SK-N-SH (cell line): Measurements from ENCODE around the gene HOXB6. TPM values are rescaled to one million over a fixed set of nuclear protein-coding genes. Genes with fewer than 3 reads are reported as not detected.

Experiments used
- CTCF ChIA-PET: fragments of 300-600, 350-600 bp; formaldehyde crosslinking; extraction: SDS; loops from one replicate; lab custom pipeline; 2021; lab: Yijun Ruan, JAX
- POLR2A ChIA-PET: fragments of 350-600 bp; sonication (Branson Sonifier 250); formaldehyde crosslinking; extraction: SDS; loops from one replicate; lab custom pipeline; 2020; ENCODE audit warnings: antibody characterized with exemption, inconsistent platforms; lab: Yijun Ruan, JAX
- DNase-seq: peaks from one replicate; pipeline ENCODE4 v3.0.0; 2012
- H2AFZ ChIP-seq: fragments of 200-600 bp; sonication (generic); 2 replicates; pipeline ENCODE4 v1.8.1; 2016; ENCODE audit warnings: antibody characterized with exemption, mild to moderate bottlenecking, low read depth
- H3F3A ChIP-seq: fragments of 200-600 bp; sonication (generic); replicated peaks from 2 replicates; pipeline ENCODE3; 2016; ENCODE audit warnings: antibody characterized with exemption, mild to moderate bottlenecking; ENCODE audit not compliant: insufficient read depth
- H3K27ac ChIP-seq, 2 experiments: fragments of 200-500 bp in 1 of 2; fragments of 200-600 bp in 1 of 2; sonication (Bioruptor generic) in 1 of 2; sonication (generic), shearing (Covaris generic) in 1 of 2; 2 replicates each; pipeline versions ENCODE4 v1.5.1 to v1.6.1; 2014 to 2016; ENCODE audit warnings: low read depth in 2 of 2, inconsistent platforms in 1 of 2, low read length in 1 of 2, mild to moderate bottlenecking in 1 of 2, mixed read lengths in 1 of 2
- H3K27me3 ChIP-seq: fragments of 200-600 bp; sonication (generic), shearing (Covaris generic); 2 replicates; pipeline ENCODE4 v1.6.1; 2016; ENCODE audit warnings: mixed run types; ENCODE audit not compliant: insufficient read depth
- H3K36me3 ChIP-seq, 2 experiments: fragments of 200-500 bp in 1 of 2; fragments of 200-600 bp in 1 of 2; sonication (Bioruptor generic) in 1 of 2; sonication (generic) in 1 of 2; replicated peaks in 1 of 2; 2 replicates each; pipeline versions ENCODE3 to v1.5.1; 2014 to 2016; ENCODE audit warnings: low read length in 1 of 2, mild to moderate bottlenecking in 1 of 2; ENCODE audit not compliant: insufficient read depth in 2 of 2, control insufficient read depth in 1 of 2
- H3K4me1 ChIP-seq, 2 experiments: fragments of 200-500 bp in 1 of 2; fragments of 200-600 bp in 1 of 2; sonication (Bioruptor generic) in 1 of 2; sonication (generic), shearing (Covaris generic) in 1 of 2; 2 replicates each; pipeline versions ENCODE4 v1.5.1 to v1.6.1; 2014 to 2016; ENCODE audit warnings: low read depth in 1 of 2, low read length in 1 of 2, mixed run types in 1 of 2; ENCODE audit not compliant: insufficient read depth in 2 of 2, control insufficient read depth in 1 of 2
- H3K4me2 ChIP-seq: fragments of 200-600 bp; sonication (generic), shearing (Covaris generic); 2 replicates; pipeline ENCODE4 v1.6.1; 2017; ENCODE audit warnings: mixed run types
- H3K4me3 ChIP-seq, 2 experiments: fragments of 200-500 bp in 1 of 2; fragments of 200-600 bp in 1 of 2; sonication (Bioruptor generic) in 1 of 2; sonication (generic), shearing (Covaris generic) in 1 of 2; 2 replicates each; pipeline versions ENCODE4 v1.5.1 to v1.8.1; 2014 to 2016; ENCODE audit warnings: low read depth in 2 of 2, inconsistent platforms in 1 of 2, low read length in 1 of 2, mild to moderate bottlenecking in 1 of 2, mixed read lengths in 1 of 2, moderate library complexity in 1 of 2
- H3K79me2 ChIP-seq: fragments of 200-600 bp; sonication (generic); 2 replicates; pipeline ENCODE4 v1.8.1; 2017; ENCODE audit warnings: mild to moderate bottlenecking; ENCODE audit not compliant: insufficient read depth
- H3K9ac ChIP-seq: fragments of 200-600 bp; sonication (generic); 2 replicates; pipeline ENCODE4 v1.6.1; 2017; ENCODE audit warnings: mixed run types
- H3K9me2 ChIP-seq: fragments of 200-600 bp; sonication (generic); 2 replicates; pipeline ENCODE4 v1.6.1; 2017; ENCODE audit warnings: mixed run types
- H3K9me3 ChIP-seq: fragments of 200-600 bp; sonication (generic); 2 replicates; pipeline ENCODE4 v1.6.1; 2017; ENCODE audit warnings: mixed run types, mild to moderate bottlenecking, moderate library complexity
- H4K20me1 ChIP-seq: fragments of 200-600 bp; sonication (generic); 2 replicates; pipeline ENCODE4 v1.6.1; 2017; ENCODE audit warnings: mild to moderate bottlenecking, mixed run types; ENCODE audit not compliant: insufficient read depth
- CHD2 ChIP-seq: fragments of 150-350 bp; IDR thresholded peaks from 2 replicates; pipeline ENCODE4 v1.6.1; 2018; ENCODE audit warnings: low read length; ENCODE audit not compliant: partially characterized antibody
- ELF1 ChIP-seq: IDR thresholded peaks from 2 replicates; pipeline ENCODE4 v1.4.0; 2012
- EZH2phosphoT487 ChIP-seq: fragments of 200-600 bp; sonication (generic); IDR thresholded peaks from 2 replicates; pipeline ENCODE4 v1.6.1; 2017; ENCODE audit warnings: low read depth, mixed run types, mild to moderate bottlenecking, antibody characterized with exemption, moderate library complexity, borderline replicate concordance
- FOXM1 ChIP-seq: IDR thresholded peaks from 2 replicates; pipeline ENCODE4 v1.4.0; 2012; ENCODE audit warnings: low read depth, mild to moderate bottlenecking
- GABPA ChIP-seq: IDR thresholded peaks from 2 replicates; pipeline ENCODE4 v1.4.0; 2012; ENCODE audit warnings: low read depth, mild to moderate bottlenecking
- GATA2 ChIP-seq: sonication (generic); formaldehyde crosslinking; IDR thresholded peaks from 2 replicates; pipeline ENCODE4 v1.5.0; 2020; ENCODE audit warnings: mild to moderate bottlenecking, missing genetic modification reagents
- JUND ChIP-seq: IDR thresholded peaks from 2 replicates; pipeline ENCODE4 v1.4.0; 2012
- MAX ChIP-seq: IDR thresholded peaks from 2 replicates; pipeline ENCODE4 v1.4.0; 2012; ENCODE audit warnings: low read depth
- MEF2A ChIP-seq: IDR thresholded peaks from 2 replicates; pipeline ENCODE4 v1.4.0; 2012; ENCODE audit warnings: low read depth, borderline replicate concordance
- NFIC ChIP-seq: IDR thresholded peaks from 2 replicates; pipeline ENCODE4 v1.4.0; 2012; ENCODE audit warnings: borderline replicate concordance
- POLR2AphosphoS5 ChIP-seq: IDR thresholded peaks from 2 replicates; pipeline ENCODE4 v1.6.1; 2012; ENCODE audit warnings: low read depth, low read length
- RCOR1 ChIP-seq: fragments of 150-350 bp; IDR thresholded peaks from 2 replicates; pipeline ENCODE4 v1.6.1; 2017; ENCODE audit warnings: antibody characterized with exemption, low read length
- RFX5 ChIP-seq: IDR thresholded peaks from 2 replicates; pipeline ENCODE4 v1.6.1; 2012; ENCODE audit warnings: mild to moderate bottlenecking, improper control_type of control experiment, low read length
- SMC3 ChIP-seq: IDR thresholded peaks from 2 replicates; pipeline ENCODE4 v1.6.1; 2012; ENCODE audit warnings: low read depth, low read length, improper control_type of control experiment
- TAF1 ChIP-seq: IDR thresholded peaks from 2 replicates; pipeline ENCODE4 v1.6.1; 2012; ENCODE audit warnings: low read depth, mild to moderate bottlenecking, low read length, moderate library complexity, borderline replicate concordance
- TEAD4 ChIP-seq: IDR thresholded peaks from 2 replicates; pipeline ENCODE4 v1.4.0; 2012; ENCODE audit warnings: mild to moderate bottlenecking, borderline replicate concordance; ENCODE audit not compliant: insufficient read depth
- WGBS: methylation state at CpG from one replicate; pipeline ENCODE4 v1.1.6; 2017; ENCODE audit warnings: low lambda C conversion rate; 5-methylcytosine and 5-hydroxymethylcytosine counted together
- polyA plus RNA-seq, 3 experiments: library from polyadenylated mRNA; depleted of rRNA; stranded (reverse); fragments of >200 nt; gene quantifications; 2 replicates each; pipeline ENCODE4 v1.2.3, GENCODE V29; 2012
- TF ChIP-seq, protein P1 (sequence below): fragments of 150-350 bp; IDR thresholded peaks from 2 replicates; pipeline ENCODE4 v1.6.1; 2016; ENCODE audit warnings: mild to moderate bottlenecking, low read depth, low read length
- TF ChIP-seq, protein P2 (sequence below): IDR thresholded peaks from 2 replicates; pipeline ENCODE4 v1.6.1; 2012; ENCODE audit warnings: mild to moderate bottlenecking, low read depth, low read length, moderate library complexity
- TF ChIP-seq, protein P3 (sequence below): IDR thresholded peaks from 2 replicates; pipeline ENCODE4 v1.4.0; 2012; ENCODE audit warnings: low read depth, borderline replicate concordance

HOXB6 gene
- polyA plus RNA-seq, 1 of the 3 experiments (the other 2 are of a cell fraction), result not detected

- Histone ChIP-seq H3K9me3 (no peaks in the 10 kb centered on the region), H3K27me3 (peaks cover 98% of the 10 kb centered on the region), H3K4me2 (no peak overlapping the region), H4K20me1 (no peaks in the 10 kb centered on the region), H2AFZ (no peak overlapping the region), H3K9me2 (no peaks in the 10 kb centered on the region), H3F3A (peaks cover 2% of the 10 kb centered on the region), H3K79me2 (no peaks in the 10 kb centered on the region), H3K4me1 (peaks cover 2 to 7% of the 10 kb centered on the region in 2 experiments; a peak in 1 of 4 replicates), H3K4me3 (no peak overlapping the region), H3K27ac (no peak overlapping the region), H3K36me3 (no peaks in the 10 kb centered on the region), H3K9ac (no peak overlapping the region)
- 12% methylated on average over 10 of the region's 10 CpGs for WGBS
- CTCF ChIA-PET, result interaction anchor here (0.8 to 3.3 kb wide), 6 partner anchors 19 to 618 kb away, joined by 3 to 20 read pairs (median 3); partner anchors contain the start of gene CDK5RAP3
- DNase-seq, result no peak
- TF ChIP-seq GATA2 (CRISPR knock-in tag) (no peak), MEF2A (no peak), POLR2AphosphoS5 (no peak), CHD2 (no peak), MAX (no peak), GABPA (no peak), TAF1 (no peak), ELF1 (no peak), SMC3 (no peak), EZH2phosphoT487 (no peak), RFX5 (no peak), RCOR1 (no peak), FOXM1 (no peak), JUND (no peak), NFIC (no peak), TEAD4 (no peak)
- TF ChIP-seq, protein P1, sequence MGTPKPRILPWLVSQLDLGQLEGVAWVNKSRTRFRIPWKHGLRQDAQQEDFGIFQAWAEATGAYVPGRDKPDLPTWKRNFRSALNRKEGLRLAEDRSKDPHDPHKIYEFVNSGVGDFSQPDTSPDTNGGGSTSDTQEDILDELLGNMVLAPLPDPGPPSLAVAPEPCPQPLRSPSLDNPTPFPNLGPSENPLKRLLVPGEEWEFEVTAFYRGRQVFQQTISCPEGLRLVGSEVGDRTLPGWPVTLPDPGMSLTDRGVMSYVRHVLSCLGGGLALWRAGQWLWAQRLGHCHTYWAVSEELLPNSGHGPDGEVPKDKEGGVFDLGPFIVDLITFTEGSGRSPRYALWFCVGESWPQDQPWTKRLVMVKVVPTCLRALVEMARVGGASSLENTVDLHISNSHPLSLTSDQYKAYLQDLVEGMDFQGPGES, result no peak
- TF ChIP-seq, protein P2, sequence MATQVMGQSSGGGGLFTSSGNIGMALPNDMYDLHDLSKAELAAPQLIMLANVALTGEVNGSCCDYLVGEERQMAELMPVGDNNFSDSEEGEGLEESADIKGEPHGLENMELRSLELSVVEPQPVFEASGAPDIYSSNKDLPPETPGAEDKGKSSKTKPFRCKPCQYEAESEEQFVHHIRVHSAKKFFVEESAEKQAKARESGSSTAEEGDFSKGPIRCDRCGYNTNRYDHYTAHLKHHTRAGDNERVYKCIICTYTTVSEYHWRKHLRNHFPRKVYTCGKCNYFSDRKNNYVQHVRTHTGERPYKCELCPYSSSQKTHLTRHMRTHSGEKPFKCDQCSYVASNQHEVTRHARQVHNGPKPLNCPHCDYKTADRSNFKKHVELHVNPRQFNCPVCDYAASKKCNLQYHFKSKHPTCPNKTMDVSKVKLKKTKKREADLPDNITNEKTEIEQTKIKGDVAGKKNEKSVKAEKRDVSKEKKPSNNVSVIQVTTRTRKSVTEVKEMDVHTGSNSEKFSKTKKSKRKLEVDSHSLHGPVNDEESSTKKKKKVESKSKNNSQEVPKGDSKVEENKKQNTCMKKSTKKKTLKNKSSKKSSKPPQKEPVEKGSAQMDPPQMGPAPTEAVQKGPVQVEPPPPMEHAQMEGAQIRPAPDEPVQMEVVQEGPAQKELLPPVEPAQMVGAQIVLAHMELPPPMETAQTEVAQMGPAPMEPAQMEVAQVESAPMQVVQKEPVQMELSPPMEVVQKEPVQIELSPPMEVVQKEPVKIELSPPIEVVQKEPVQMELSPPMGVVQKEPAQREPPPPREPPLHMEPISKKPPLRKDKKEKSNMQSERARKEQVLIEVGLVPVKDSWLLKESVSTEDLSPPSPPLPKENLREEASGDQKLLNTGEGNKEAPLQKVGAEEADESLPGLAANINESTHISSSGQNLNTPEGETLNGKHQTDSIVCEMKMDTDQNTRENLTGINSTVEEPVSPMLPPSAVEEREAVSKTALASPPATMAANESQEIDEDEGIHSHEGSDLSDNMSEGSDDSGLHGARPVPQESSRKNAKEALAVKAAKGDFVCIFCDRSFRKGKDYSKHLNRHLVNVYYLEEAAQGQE, result no peak
- TF ChIP-seq, protein P3, sequence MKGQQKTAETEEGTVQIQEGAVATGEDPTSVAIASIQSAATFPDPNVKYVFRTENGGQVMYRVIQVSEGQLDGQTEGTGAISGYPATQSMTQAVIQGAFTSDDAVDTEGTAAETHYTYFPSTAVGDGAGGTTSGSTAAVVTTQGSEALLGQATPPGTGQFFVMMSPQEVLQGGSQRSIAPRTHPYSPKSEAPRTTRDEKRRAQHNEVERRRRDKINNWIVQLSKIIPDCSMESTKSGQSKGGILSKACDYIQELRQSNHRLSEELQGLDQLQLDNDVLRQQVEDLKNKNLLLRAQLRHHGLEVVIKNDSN, result no peak
- POLR2A ChIA-PET, result no interaction called here
Observed at GRCh38 chr17:48589060-48589830, 15.5 kb downstream of the HOXB6 start.
